ENCODE results near the gene COL4A3. TPM values are rescaled to one million over a fixed set of nuclear protein-coding genes. Genes with fewer than 3 reads are reported as not detected.
"Not testable (repeated sequence)": the region's sequence is repeated elsewhere in the genome, so short reads cannot be mapped to it uniquely, and the experiment has no call there.

The COL4A3 gene
- total and polyA plus RNA-seq, 2 donors (not counting 3 experiments of a cell fraction or from before 2014, with no cell fraction given) = not detected

GRCh38 chr2:227222292-227222691 is 57.9 kb downstream of the COL4A3 start:
- H3K4me3 ChIP-seq (replicated peaks in 1 of 3; ENCODE audit: insufficient read depth in 1 of 3, low read depth in 1 of 3, low read length in 3 of 3) = no peak overlapping the region
- TF ChIP-seq GATA2 (IDR thresholded peaks at IDR 0.05; ENCODE audit: insufficient read depth, insufficient read length, low read depth, low read length) (no peak), EZH2 (IDR thresholded peaks at IDR 0.05; ENCODE audit: borderline replicate concordance, low read depth, low read length, severe bottlenecking) (no peak), JUN (IDR thresholded peaks at IDR 0.05; ENCODE audit: borderline replicate concordance, insufficient read depth, insufficient read length, low read depth) (no peak), MYC (IDR thresholded peaks at IDR 0.05; ENCODE audit: low read depth, low read length) (no peak), FOS (IDR thresholded peaks at IDR 0.05; ENCODE audit: borderline replicate concordance, insufficient read depth, low read length) (no peak), POLR2AphosphoS5 (IDR thresholded peaks at IDR 0.05; ENCODE audit: insufficient read depth, low read depth, low read length) (no peak), MAX (IDR thresholded peaks at IDR 0.05; ENCODE audit: insufficient read depth, insufficient read length) (no peak), POLR2A (IDR thresholded peaks at IDR 0.05; ENCODE audit: low read depth, low read length) (no peak)
- TF ChIP-seq, protein P1, sequence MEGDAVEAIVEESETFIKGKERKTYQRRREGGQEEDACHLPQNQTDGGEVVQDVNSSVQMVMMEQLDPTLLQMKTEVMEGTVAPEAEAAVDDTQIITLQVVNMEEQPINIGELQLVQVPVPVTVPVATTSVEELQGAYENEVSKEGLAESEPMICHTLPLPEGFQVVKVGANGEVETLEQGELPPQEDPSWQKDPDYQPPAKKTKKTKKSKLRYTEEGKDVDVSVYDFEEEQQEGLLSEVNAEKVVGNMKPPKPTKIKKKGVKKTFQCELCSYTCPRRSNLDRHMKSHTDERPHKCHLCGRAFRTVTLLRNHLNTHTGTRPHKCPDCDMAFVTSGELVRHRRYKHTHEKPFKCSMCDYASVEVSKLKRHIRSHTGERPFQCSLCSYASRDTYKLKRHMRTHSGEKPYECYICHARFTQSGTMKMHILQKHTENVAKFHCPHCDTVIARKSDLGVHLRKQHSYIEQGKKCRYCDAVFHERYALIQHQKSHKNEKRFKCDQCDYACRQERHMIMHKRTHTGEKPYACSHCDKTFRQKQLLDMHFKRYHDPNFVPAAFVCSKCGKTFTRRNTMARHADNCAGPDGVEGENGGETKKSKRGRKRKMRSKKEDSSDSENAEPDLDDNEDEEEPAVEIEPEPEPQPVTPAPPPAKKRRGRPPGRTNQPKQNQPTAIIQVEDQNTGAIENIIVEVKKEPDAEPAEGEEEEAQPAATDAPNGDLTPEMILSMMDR (IDR thresholded peaks at IDR 0.05; ENCODE audit: extremely low read depth in 1 of 2, insufficient read depth in 1 of 2, low read depth in 1 of 2, low read length in 2 of 2) = no peak
- no peaks in the 10 kb centered on the region for H4K20me1 ChIP-seq (replicated peaks; ENCODE audit: control insufficient read depth, extremely low read depth, insufficient read depth, low read length)
- no peak overlapping the region for H3K9ac ChIP-seq (replicated peaks; ENCODE audit: extremely low read depth, insufficient read depth, low read length)
- FAIRE-seq (no peak), DNase-seq (ENCODE audit: low read depth, low spot score) (no peak)
- POLR2A ChIA-PET = no interaction called here
- H3K9me1 ChIP-seq (replicated peaks; ENCODE audit: control insufficient read depth, extremely low read depth, insufficient read depth, low read length) = no peaks in the 10 kb centered on the region
- H3K27ac ChIP-seq (ENCODE audit: insufficient read depth, low read depth, low read length) = no peak overlapping the region
- CTCF ChIA-PET = interaction anchor here (8.4 kb wide), 1 partner anchor 15 kb away, joined by 67 read pairs; no protein-coding TSS in a partner anchor
- no peaks in the 10 kb centered on the region for H3K79me2 ChIP-seq (ENCODE audit: control insufficient read depth, insufficient read depth, low read length)
- no peaks in the 10 kb centered on the region for H3K9me3 ChIP-seq (replicated peaks; ENCODE audit: control insufficient read depth, insufficient read depth, low read length)
- H3K27me3 ChIP-seq (ENCODE audit: control insufficient read depth in 2 of 2, insufficient read depth in 2 of 2, low read length in 2 of 2) = no peaks in the 10 kb centered on the region
- no TSS peak for BruUV-seq (replicated peaks)
- no peak overlapping the region for H3K4me2 ChIP-seq (ENCODE audit: insufficient read depth, low read length)
- H3K4me1 ChIP-seq (ENCODE audit: control insufficient read depth, extremely low read depth, insufficient read depth, low read length) = no peaks in the 10 kb centered on the region
- intact Hi-C loops (cut with micrococcal nuclease) = no loop called here
- no peaks in the 10 kb centered on the region for H3K36me3 ChIP-seq (ENCODE audit: control insufficient read depth in 2 of 2, extremely low read depth in 1 of 2, insufficient read depth in 2 of 2, low read length in 2 of 2)
- no peak overlapping the region for H2AFZ ChIP-seq (ENCODE audit: low read depth, low read length)
- dilution Hi-C loops (cut with MboI; ENCODE audit: extremely low pct_ligation_motif_present, low sequenced_read_pairs) = no loop called here

GRCh38 chr2:227225641-227226040 is 61.2 kb downstream of the COL4A3 start:
- H3K4me3 ChIP-seq (replicated peaks in 1 of 3; ENCODE audit: insufficient read depth in 1 of 3, low read depth in 1 of 3, low read length in 3 of 3); H3K9me3 ChIP-seq (replicated peaks; ENCODE audit: control insufficient read depth, insufficient read depth, low read length); H4K20me1 ChIP-seq (replicated peaks; ENCODE audit: control insufficient read depth, extremely low read depth, insufficient read depth, low read length); H3K4me2 ChIP-seq (ENCODE audit: insufficient read depth, low read length); BruUV-seq (replicated peaks); H3K27me3 ChIP-seq (ENCODE audit: control insufficient read depth in 2 of 2, insufficient read depth in 2 of 2, low read length in 2 of 2); H3K9ac ChIP-seq (replicated peaks; ENCODE audit: extremely low read depth, insufficient read depth, low read length); dilution Hi-C loops (cut with MboI; ENCODE audit: extremely low pct_ligation_motif_present, low sequenced_read_pairs); H2AFZ ChIP-seq (ENCODE audit: low read depth, low read length); H3K79me2 ChIP-seq (ENCODE audit: control insufficient read depth, insufficient read depth, low read length); FAIRE-seq; DNase-seq (ENCODE audit: low read depth, low spot score); H3K36me3 ChIP-seq (ENCODE audit: control insufficient read depth in 2 of 2, extremely low read depth in 1 of 2, insufficient read depth in 2 of 2, low read length in 2 of 2); POLR2A ChIA-PET; H3K27ac ChIP-seq (ENCODE audit: insufficient read depth, low read depth, low read length); H3K9me1 ChIP-seq (replicated peaks; ENCODE audit: control insufficient read depth, extremely low read depth, insufficient read depth, low read length); intact Hi-C loops (cut with micrococcal nuclease); H3K4me1 ChIP-seq (ENCODE audit: control insufficient read depth, extremely low read depth, insufficient read depth, low read length): not testable (repeated sequence)
- CTCF ChIA-PET = interaction anchor here (1.0 to 8.4 kb wide), 2 partner anchors 12 to 29 kb away, joined by 3 to 67 read pairs; no protein-coding TSS in a partner anchor
